GM23338 (cell line): ENCODE data around the gene MOCOS. TPM values are rescaled to one million over a fixed set of nuclear protein-coding genes. Genes with fewer than 3 reads are reported as not detected.
A peak's percentile ranks its signal among the peaks of the same experiment; 100 is the strongest.

ENCODE experiments used
- ATAC-seq: fragments of 200-7000 bp; cut with Tn5 transposase; 3 replicates; pipeline ENCODE4 v1.9.1; 2020
- DNase-seq: peaks from one replicate; pipeline ENCODE4 v3.0.0-alpha.2; 2015; ENCODE audit warnings: low spot score
- H2AFZ ChIP-seq: fragments of 200-600 bp; sonication (generic); 2 replicates; pipeline ENCODE4 v1.8.0; 2016; ENCODE audit warnings: antibody characterized with exemption, mild to moderate bottlenecking, moderate library complexity
- H3F3A ChIP-seq: fragments of 200-600 bp; sonication (generic); replicated peaks from 2 replicates; pipeline ENCODE4 v1.8.0; 2017; ENCODE audit warnings: antibody characterized with exemption, mixed run types, low read depth
- H3K27ac ChIP-seq: fragments of 200-600 bp; sonication (generic); 2 replicates; pipeline ENCODE4 v1.6.1; 2016; ENCODE audit warnings: low read depth
- H3K27me3 ChIP-seq: fragments of 200-600 bp; sonication (generic); 2 replicates; pipeline ENCODE4 v1.8.0; 2016; ENCODE audit warnings: mild to moderate bottlenecking, mixed run types, moderate library complexity; ENCODE audit not compliant: insufficient read depth
- H3K36me3 ChIP-seq: fragments of 200-600 bp; sonication (generic); 2 replicates; pipeline ENCODE4 v1.8.0; 2016; ENCODE audit warnings: mild to moderate bottlenecking; ENCODE audit not compliant: insufficient read depth
- H3K4me1 ChIP-seq: fragments of 200-600 bp; sonication (generic); 2 replicates; pipeline ENCODE4 v1.8.0; 2016; ENCODE audit warnings: mild to moderate bottlenecking, moderate library complexity; ENCODE audit not compliant: insufficient read depth
- H3K4me2 ChIP-seq: fragments of 200-600 bp; sonication (generic); 2 replicates; pipeline ENCODE4 v1.7.1; 2017; ENCODE audit warnings: mixed run types
- H3K4me3 ChIP-seq: fragments of 200-600 bp; sonication (generic); 2 replicates; pipeline ENCODE4 v1.6.1; 2016; ENCODE audit warnings: mixed run types
- H3K79me2 ChIP-seq: fragments of 200-600 bp; sonication (generic); replicated peaks from 2 replicates; pipeline ENCODE4 v1.8.0; 2017; ENCODE audit warnings: mild to moderate bottlenecking; ENCODE audit not compliant: insufficient read depth
- H3K9me2 ChIP-seq: fragments of 200-600 bp; sonication (generic); 2 replicates; pipeline ENCODE4 v1.8.0; 2017; ENCODE audit not compliant: insufficient read depth
- H4K20me1 ChIP-seq: fragments of 200-600 bp; sonication (generic); replicated peaks from 2 replicates; pipeline ENCODE4 v1.8.0; 2017; ENCODE audit warnings: mild to moderate bottlenecking; ENCODE audit not compliant: insufficient read depth
- H3K27ac Mint-ChIP-seq: 2 replicates; pipeline ENCODE4 v1.8.0; 2020; ENCODE audit warnings: inconsistent platforms, mild to moderate bottlenecking, moderate library complexity, mixed read lengths
- H3K27me3 Mint-ChIP-seq: 3 replicates; pipeline ENCODE4 v1.8.0; 2022; ENCODE audit warnings: low read depth, mild to moderate bottlenecking, moderate library complexity, mixed read lengths, inconsistent platforms; ENCODE audit not compliant: insufficient read depth, poor library complexity
- H3K36me3 Mint-ChIP-seq: 3 replicates; pipeline ENCODE4 v1.8.0; 2021; ENCODE audit warnings: low read depth, mild to moderate bottlenecking, inconsistent platforms, moderate library complexity, mixed read lengths
- H3K4me1 Mint-ChIP-seq: 3 replicates; pipeline ENCODE4 v1.8.0; 2020; ENCODE audit warnings: mild to moderate bottlenecking, inconsistent platforms, mixed read lengths
- H3K4me3 Mint-ChIP-seq: 3 replicates; pipeline ENCODE4 v1.8.0; 2021; ENCODE audit warnings: moderate library complexity, mild to moderate bottlenecking, inconsistent platforms, mixed read lengths
- H3K9me3 Mint-ChIP-seq: 3 replicates; pipeline ENCODE4 v1.8.0; 2020; ENCODE audit warnings: moderate library complexity, mild to moderate bottlenecking, inconsistent platforms, mixed read lengths
- EZH2 ChIP-seq: fragments of 200-600 bp; sonication (generic); IDR thresholded peaks from one replicate; pipeline ENCODE4 v1.8.0; 2017; ENCODE audit warnings: antibody characterized with exemption, mild to moderate bottlenecking, low read depth; ENCODE audit not compliant: unreplicated experiment
- JUNB ChIP-seq: IDR thresholded peaks from one replicate; pipeline ENCODE4 v1.6.1; 2016; ENCODE audit warnings: antibody characterized with exemption; ENCODE audit not compliant: unreplicated experiment
- NANOG ChIP-seq: IDR thresholded peaks from 2 replicates; pipeline ENCODE4 v1.6.1; 2016; ENCODE audit warnings: antibody characterized with exemption, borderline replicate concordance
- POLR2AphosphoS5 ChIP-seq: IDR thresholded peaks from 2 replicates; pipeline ENCODE4 v1.6.1; 2016; ENCODE audit warnings: antibody characterized with exemption, low read depth
- STAT1 ChIP-seq: IDR thresholded peaks from one replicate; pipeline ENCODE4 v1.6.1; 2016; ENCODE audit warnings: antibody characterized with exemption; ENCODE audit not compliant: unreplicated experiment
- ZNF114 ChIP-seq: fragments of 250-450 bp; sonication (Bioruptor Pico); IDR thresholded peaks from 2 replicates; pipeline ENCODE4 v1.5.0; 2020; ENCODE audit warnings: mild to moderate bottlenecking, moderate library complexity
- ZNF331 ChIP-seq: fragments of 250-450 bp; sonication (Bioruptor Pico); IDR thresholded peaks from 2 replicates; pipeline ENCODE4 v1.5.0; 2020; ENCODE audit warnings: low read depth, mild to moderate bottlenecking, moderate library complexity
- polyA plus RNA-seq: library from polyadenylated mRNA; unstranded; fragments of >200 nt; fragmentation: Nextera tagmentation; extraction: Ambion mirVana; gene quantifications from 2 replicates; pipeline ENCODE4 v1.2.1, GENCODE V29; 2016
- total RNA-seq: library from RNA; depleted of rRNA; stranded (reverse); fragments of >200 nt; shearing (Covaris generic); gene quantifications from 2 replicates; pipeline ENCODE4 v1.2.3, GENCODE V29; 2014
- TF ChIP-seq, protein P1 (sequence below), 2 experiments: fragments of 200-600 bp in 1 of 2; sonication (generic) in 1 of 2; conservative IDR thresholded peaks; 2 replicates each; pipeline versions ENCODE4 v1.5.1 to v1.6.1; 2016 to 2017; ENCODE audit warnings: antibody characterized with exemption in 2 of 2, low read depth in 2 of 2, mild to moderate bottlenecking in 2 of 2, moderate library complexity in 1 of 2
- TF ChIP-seq, protein P2 (sequence below): IDR thresholded peaks from 2 replicates; pipeline ENCODE4 v1.6.1; 2016; ENCODE audit warnings: antibody characterized with exemption
- TF ChIP-seq, protein P3 (sequence below): IDR thresholded peaks from one replicate; pipeline ENCODE4 v1.6.1; 2018; ENCODE audit warnings: antibody characterized with exemption; ENCODE audit not compliant: unreplicated experiment

The MOCOS gene
- total and polyA plus RNA-seq, 2 experiments from 2014 or later: 3.9 to 7.2 TPM

DNA sequence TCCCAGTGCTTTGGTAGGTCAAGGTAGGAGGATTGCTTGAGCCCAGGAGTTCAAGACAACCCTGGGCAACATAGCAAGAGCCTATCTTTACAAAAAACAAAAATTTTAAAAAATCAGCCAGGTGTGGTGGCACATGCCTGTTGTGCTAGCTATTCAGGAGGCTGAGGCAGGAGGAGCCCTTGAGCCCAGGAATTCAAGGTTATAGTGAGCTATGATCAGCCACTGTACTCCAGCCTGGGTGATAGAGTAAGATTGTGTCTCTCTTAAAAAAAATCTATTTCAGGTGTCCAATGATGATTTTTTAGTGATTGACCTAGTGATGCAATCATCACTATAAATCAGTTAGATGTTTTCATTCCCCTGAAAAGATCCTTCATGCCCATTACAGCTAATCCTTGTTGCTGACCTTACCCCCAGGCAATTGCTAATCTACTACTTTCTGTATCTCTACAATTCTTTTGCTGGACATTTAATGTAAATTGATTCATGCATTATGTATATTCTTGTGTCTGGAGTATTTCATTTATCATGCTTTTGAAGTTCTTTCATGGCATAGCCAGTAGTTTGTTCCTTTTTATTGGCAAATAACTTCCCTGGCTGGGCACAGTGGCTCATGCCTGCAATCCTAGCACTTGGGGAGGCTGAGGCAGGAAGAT lies 10.3 kb downstream of the MOCOS start:
- no peak; the same call in 2 of the 3 replicates for ATAC-seq
- H2AFZ ChIP-seq: no peak overlapping the region
- no peaks in the 10 kb centered on the region for H3K9me2 ChIP-seq
- H3K4me3 ChIP-seq: no peak overlapping the region
- H3F3A ChIP-seq: peaks cover 3% of the 10 kb centered on the region; the same call in 1 of the 2 replicates
- H3K36me3 ChIP-seq: no peaks in the 10 kb centered on the region
- no peak overlapping the region for H3K4me2 ChIP-seq
- Mint-ChIP-seq H3K4me1 (no peaks in the 10 kb centered on the region; the same call in 2 of the 3 replicates), H3K4me3 (no peak overlapping the region), H3K27me3 (peaks cover 10% of the 10 kb centered on the region), H3K27ac (no peak overlapping the region), H3K9me3 (no peaks in the 10 kb centered on the region), H3K36me3 (peaks cover 17% of the 10 kb centered on the region)
- peaks cover 5% of the 10 kb centered on the region for H4K20me1 ChIP-seq
- no peak overlapping the region for H3K27ac ChIP-seq
- no peaks in the 10 kb centered on the region for H3K79me2 ChIP-seq
- DNase-seq: no peak
- no peaks in the 10 kb centered on the region for H3K27me3 ChIP-seq
- no peaks in the 10 kb centered on the region for H3K4me1 ChIP-seq
- TF ChIP-seq, protein P1, sequence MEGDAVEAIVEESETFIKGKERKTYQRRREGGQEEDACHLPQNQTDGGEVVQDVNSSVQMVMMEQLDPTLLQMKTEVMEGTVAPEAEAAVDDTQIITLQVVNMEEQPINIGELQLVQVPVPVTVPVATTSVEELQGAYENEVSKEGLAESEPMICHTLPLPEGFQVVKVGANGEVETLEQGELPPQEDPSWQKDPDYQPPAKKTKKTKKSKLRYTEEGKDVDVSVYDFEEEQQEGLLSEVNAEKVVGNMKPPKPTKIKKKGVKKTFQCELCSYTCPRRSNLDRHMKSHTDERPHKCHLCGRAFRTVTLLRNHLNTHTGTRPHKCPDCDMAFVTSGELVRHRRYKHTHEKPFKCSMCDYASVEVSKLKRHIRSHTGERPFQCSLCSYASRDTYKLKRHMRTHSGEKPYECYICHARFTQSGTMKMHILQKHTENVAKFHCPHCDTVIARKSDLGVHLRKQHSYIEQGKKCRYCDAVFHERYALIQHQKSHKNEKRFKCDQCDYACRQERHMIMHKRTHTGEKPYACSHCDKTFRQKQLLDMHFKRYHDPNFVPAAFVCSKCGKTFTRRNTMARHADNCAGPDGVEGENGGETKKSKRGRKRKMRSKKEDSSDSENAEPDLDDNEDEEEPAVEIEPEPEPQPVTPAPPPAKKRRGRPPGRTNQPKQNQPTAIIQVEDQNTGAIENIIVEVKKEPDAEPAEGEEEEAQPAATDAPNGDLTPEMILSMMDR (conservative IDR thresholded peaks at IDR 0.05; ENCODE audit: low read depth in 2 of 2): 0 out of 4 replicates have a peak, but pooled peaks of 1 of the 2 experiments have one; percentile 15
- TF ChIP-seq, protein P2, sequence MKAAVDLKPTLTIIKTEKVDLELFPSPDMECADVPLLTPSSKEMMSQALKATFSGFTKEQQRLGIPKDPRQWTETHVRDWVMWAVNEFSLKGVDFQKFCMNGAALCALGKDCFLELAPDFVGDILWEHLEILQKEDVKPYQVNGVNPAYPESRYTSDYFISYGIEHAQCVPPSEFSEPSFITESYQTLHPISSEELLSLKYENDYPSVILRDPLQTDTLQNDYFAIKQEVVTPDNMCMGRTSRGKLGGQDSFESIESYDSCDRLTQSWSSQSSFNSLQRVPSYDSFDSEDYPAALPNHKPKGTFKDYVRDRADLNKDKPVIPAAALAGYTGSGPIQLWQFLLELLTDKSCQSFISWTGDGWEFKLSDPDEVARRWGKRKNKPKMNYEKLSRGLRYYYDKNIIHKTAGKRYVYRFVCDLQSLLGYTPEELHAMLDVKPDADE: no peak

DNA sequence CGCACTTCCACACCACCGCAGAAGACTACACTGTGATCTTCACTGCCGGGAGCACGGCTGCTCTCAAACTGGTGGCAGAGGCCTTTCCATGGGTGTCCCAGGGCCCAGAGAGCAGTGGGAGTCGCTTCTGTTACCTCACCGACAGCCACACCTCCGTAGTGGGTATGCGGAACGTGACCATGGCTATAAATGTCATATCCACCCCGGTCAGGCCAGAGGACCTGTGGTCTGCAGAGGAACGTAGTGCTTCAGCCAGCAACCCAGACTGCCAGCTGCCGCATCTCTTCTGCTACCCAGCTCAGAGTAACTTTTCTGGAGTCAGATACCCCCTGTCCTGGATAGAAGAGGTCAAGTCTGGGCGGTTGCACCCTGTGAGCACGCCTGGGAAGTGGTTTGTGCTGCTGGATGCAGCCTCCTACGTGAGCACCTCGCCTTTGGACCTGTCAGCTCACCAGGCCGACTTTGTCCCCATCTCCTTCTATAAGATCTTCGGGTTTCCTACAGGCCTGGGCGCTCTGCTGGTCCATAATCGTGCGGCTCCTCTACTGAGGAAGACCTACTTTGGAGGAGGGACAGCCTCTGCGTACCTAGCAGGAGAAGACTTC lies 12.5 kb downstream of the MOCOS start:
- Histone ChIP-seq H3K27ac (no peak overlapping the region), H3K4me2 (no peak overlapping the region), H4K20me1 (no peaks in the 10 kb centered on the region; the same call in none of the 2 replicates), H3K4me3 (no peak overlapping the region), H2AFZ (no peak overlapping the region), H3K9me2 (no peaks in the 10 kb centered on the region), H3K36me3 (no peaks in the 10 kb centered on the region), H3K4me1 (no peaks in the 10 kb centered on the region), H3K27me3 (no peaks in the 10 kb centered on the region), H3F3A (no peaks in the 10 kb centered on the region), H3K79me2 (no peaks in the 10 kb centered on the region)
- Mint-ChIP-seq H3K27me3 (peaks cover 10% of the 10 kb centered on the region), H3K4me1 (no peaks in the 10 kb centered on the region; the same call in 2 of the 3 replicates), H3K36me3 (peaks cover 20% of the 10 kb centered on the region), H3K9me3 (no peaks in the 10 kb centered on the region), H3K4me3 (no peak overlapping the region), H3K27ac (no peak overlapping the region)
- no peak for DNase-seq
- ATAC-seq: no peak
- no peak for TF ChIP-seq POLR2AphosphoS5

DNA sequence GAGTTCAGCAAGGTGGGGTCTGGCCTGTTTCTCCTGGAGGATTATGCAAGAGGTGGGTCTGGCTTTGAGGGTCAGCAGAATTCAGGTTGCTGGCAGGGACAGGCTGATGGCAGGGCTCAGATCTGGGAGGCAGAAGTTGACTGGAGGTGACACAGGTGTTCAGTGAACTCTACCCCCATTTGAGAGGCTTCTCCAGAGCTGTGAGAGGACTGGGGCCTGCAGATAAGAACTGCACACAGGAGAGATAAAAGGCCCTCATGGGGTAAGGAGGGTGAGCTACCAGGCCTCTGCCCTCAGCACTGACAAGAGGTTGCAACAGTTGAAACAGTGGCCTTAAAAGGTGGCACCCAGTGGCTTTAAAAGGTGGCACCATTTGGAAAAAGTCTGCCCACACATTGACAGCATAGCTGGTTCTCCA lies 13.1 kb downstream of the MOCOS start:
- Mint-ChIP-seq H3K4me1 (no peaks in the 10 kb centered on the region), H3K27ac (no peak overlapping the region), H3K27me3 (peaks cover 10% of the 10 kb centered on the region), H3K9me3 (no peaks in the 10 kb centered on the region), H3K36me3 (peaks cover 24% of the 10 kb centered on the region), H3K4me3 (no peak overlapping the region)
- Histone ChIP-seq H3K4me1 (no peaks in the 10 kb centered on the region), H3K4me3 (no peak overlapping the region), H3K27me3 (no peaks in the 10 kb centered on the region), H3F3A (no peaks in the 10 kb centered on the region), H3K36me3 (no peaks in the 10 kb centered on the region), H4K20me1 (no peaks in the 10 kb centered on the region; the same call in none of the 2 replicates), H3K4me2 (no peak overlapping the region), H2AFZ (no peak overlapping the region), H3K79me2 (no peaks in the 10 kb centered on the region), H3K27ac (no peak overlapping the region), H3K9me2 (no peaks in the 10 kb centered on the region)
- no peak for ATAC-seq
- DNase-seq: no peak
- TF ChIP-seq JUNB (no peak), EZH2 (no peak), STAT1 (no peak), POLR2AphosphoS5 (no peak), ZNF114 (CRISPR knock-in tag) (no peak), NANOG (no peak), ZNF331 (CRISPR knock-in tag) (no peak)
- TF ChIP-seq, protein P2: no peak
- TF ChIP-seq, protein P3, sequence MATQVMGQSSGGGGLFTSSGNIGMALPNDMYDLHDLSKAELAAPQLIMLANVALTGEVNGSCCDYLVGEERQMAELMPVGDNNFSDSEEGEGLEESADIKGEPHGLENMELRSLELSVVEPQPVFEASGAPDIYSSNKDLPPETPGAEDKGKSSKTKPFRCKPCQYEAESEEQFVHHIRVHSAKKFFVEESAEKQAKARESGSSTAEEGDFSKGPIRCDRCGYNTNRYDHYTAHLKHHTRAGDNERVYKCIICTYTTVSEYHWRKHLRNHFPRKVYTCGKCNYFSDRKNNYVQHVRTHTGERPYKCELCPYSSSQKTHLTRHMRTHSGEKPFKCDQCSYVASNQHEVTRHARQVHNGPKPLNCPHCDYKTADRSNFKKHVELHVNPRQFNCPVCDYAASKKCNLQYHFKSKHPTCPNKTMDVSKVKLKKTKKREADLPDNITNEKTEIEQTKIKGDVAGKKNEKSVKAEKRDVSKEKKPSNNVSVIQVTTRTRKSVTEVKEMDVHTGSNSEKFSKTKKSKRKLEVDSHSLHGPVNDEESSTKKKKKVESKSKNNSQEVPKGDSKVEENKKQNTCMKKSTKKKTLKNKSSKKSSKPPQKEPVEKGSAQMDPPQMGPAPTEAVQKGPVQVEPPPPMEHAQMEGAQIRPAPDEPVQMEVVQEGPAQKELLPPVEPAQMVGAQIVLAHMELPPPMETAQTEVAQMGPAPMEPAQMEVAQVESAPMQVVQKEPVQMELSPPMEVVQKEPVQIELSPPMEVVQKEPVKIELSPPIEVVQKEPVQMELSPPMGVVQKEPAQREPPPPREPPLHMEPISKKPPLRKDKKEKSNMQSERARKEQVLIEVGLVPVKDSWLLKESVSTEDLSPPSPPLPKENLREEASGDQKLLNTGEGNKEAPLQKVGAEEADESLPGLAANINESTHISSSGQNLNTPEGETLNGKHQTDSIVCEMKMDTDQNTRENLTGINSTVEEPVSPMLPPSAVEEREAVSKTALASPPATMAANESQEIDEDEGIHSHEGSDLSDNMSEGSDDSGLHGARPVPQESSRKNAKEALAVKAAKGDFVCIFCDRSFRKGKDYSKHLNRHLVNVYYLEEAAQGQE: no peak
